ENCODE data around the gene SMIM35. TPM values are rescaled to one million over a fixed set of nuclear protein-coding genes. Genes with fewer than 3 reads are reported as not detected.
"Not testable (repeated sequence)": the region's sequence is repeated elsewhere in the genome, so short reads cannot be mapped to it uniquely, and the experiment has no call there.

SMIM35 gene
- total RNA-seq, 1 experiment from 2014 or later: not detected

DNA sequence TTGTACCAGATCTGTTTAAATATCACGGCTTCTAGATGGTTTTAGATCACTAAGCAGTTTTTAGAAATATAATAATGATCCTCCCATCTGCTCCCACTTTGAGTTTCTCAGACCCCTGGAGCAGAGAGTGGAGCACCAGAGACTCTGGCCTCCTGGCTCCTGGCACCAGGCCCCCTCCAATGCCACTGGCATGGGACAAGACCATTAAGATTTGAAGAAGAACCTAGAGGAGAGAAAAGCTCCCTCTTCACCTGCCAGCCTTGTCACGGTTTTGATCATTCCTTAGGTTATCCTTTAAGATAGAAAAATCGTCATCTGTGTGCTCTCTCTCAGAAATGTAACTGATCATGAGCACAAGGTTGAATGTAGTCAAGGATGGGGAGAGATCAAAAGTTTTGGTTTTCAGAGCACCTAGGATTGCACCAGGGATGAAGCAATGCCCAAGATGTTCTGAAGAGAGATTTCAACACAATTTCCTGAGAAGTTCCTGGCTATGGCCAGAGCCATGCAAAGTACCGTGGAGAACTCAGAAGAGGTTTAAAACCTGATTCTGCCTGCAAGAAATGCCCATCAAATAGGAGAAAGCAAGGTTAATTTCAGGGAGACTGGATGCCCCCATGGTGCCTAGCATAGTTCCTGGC, 78.4 kb downstream of the SMIM35 start:
- TF ChIP-seq, protein P1, sequence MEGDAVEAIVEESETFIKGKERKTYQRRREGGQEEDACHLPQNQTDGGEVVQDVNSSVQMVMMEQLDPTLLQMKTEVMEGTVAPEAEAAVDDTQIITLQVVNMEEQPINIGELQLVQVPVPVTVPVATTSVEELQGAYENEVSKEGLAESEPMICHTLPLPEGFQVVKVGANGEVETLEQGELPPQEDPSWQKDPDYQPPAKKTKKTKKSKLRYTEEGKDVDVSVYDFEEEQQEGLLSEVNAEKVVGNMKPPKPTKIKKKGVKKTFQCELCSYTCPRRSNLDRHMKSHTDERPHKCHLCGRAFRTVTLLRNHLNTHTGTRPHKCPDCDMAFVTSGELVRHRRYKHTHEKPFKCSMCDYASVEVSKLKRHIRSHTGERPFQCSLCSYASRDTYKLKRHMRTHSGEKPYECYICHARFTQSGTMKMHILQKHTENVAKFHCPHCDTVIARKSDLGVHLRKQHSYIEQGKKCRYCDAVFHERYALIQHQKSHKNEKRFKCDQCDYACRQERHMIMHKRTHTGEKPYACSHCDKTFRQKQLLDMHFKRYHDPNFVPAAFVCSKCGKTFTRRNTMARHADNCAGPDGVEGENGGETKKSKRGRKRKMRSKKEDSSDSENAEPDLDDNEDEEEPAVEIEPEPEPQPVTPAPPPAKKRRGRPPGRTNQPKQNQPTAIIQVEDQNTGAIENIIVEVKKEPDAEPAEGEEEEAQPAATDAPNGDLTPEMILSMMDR (conservative IDR thresholded peaks at IDR 0.05): no peak
- Histone ChIP-seq H3K9me3 (ENCODE audit: control insufficient read depth, low read depth, low read length) (no peaks in the 10 kb centered on the region), H3K23me2 (ENCODE audit: insufficient read length, low read depth, low read length, poor library complexity, severe bottlenecking) (no peaks in the 10 kb centered on the region), H3K4me2 (ENCODE audit: insufficient read depth, insufficient read length, low read length) (no peak overlapping the region), H3K4ac (ENCODE audit: low read depth, low read length) (no peak overlapping the region), H4K5ac (ENCODE audit: insufficient read length, low read depth, low read length) (no peak overlapping the region), H2AFZ (ENCODE audit: low read length) (no peak overlapping the region), H3K56ac (ENCODE audit: insufficient read length, low read depth, low read length) (no peak overlapping the region), H2BK5ac (ENCODE audit: insufficient read length, low read length) (no peak overlapping the region), H2BK15ac (ENCODE audit: low read depth, low read length) (no peak overlapping the region), H2AK5ac (ENCODE audit: insufficient read length, low read length) (no peak overlapping the region), H3K4me1 (ENCODE audit: insufficient read depth, low read length) (no peaks in the 10 kb centered on the region), H2BK120ac (ENCODE audit: low read depth, low read length, poor library complexity, severe bottlenecking) (no peak overlapping the region), H4K8ac (replicated peaks; ENCODE audit: insufficient read length, low read depth, low read length) (no peak overlapping the region), H3K18ac (ENCODE audit: insufficient read length, low read depth, low read length) (no peak overlapping the region), H3K79me2 (ENCODE audit: insufficient read depth, low read length) (no peaks in the 10 kb centered on the region), H2BK12ac (ENCODE audit: insufficient read length, low read depth, low read length) (no peak overlapping the region), H3K27me3 (ENCODE audit: insufficient read depth, low read length) (peaks cover 2% of the 10 kb centered on the region; the same call in 1 of the 2 replicates), H3T11ph (ENCODE audit: low read length) (no peak overlapping the region), H3K14ac (ENCODE audit: insufficient read depth, low read length) (no peak overlapping the region), H3K9ac (ENCODE audit: extremely low read depth, insufficient read length, low read length) (no peak overlapping the region), H3K79me1 (ENCODE audit: insufficient read depth, low read depth, low read length, poor library complexity, severe bottlenecking) (no peaks in the 10 kb centered on the region), H4K91ac (ENCODE audit: insufficient read length, low read depth, low read length) (no peak overlapping the region), H4K20me1 (ENCODE audit: control insufficient read depth, insufficient read depth, insufficient read length) (no peaks in the 10 kb centered on the region), H3K23ac (ENCODE audit: insufficient read length, low read depth, low read length) (no peak overlapping the region), H2BK20ac (ENCODE audit: low read depth, low read length, poor library complexity, severe bottlenecking) (no peak overlapping the region), H3K27ac (ENCODE audit: insufficient read length, low read depth, low read length) (no peak overlapping the region)
- Mint-ChIP-seq H3K9me3 (no peaks in the 10 kb centered on the region), H3K4me3 (no peak overlapping the region), H3K27ac (no peak overlapping the region), H3K4me1 (no peaks in the 10 kb centered on the region), H3K36me3 (ENCODE audit: insufficient read depth in 1 of 3, low read depth in 3 of 3) (no peaks in the 10 kb centered on the region), H3K27me3 (ENCODE audit: low read depth) (peaks cover 18% of the 10 kb centered on the region)
- no CpG with 5 or more reads among the region's 4 CpGs for WGBS (ENCODE audit: extremely low coverage, insufficient read length, low lambda C conversion rate)
- no peak for DNase-seq

DNA sequence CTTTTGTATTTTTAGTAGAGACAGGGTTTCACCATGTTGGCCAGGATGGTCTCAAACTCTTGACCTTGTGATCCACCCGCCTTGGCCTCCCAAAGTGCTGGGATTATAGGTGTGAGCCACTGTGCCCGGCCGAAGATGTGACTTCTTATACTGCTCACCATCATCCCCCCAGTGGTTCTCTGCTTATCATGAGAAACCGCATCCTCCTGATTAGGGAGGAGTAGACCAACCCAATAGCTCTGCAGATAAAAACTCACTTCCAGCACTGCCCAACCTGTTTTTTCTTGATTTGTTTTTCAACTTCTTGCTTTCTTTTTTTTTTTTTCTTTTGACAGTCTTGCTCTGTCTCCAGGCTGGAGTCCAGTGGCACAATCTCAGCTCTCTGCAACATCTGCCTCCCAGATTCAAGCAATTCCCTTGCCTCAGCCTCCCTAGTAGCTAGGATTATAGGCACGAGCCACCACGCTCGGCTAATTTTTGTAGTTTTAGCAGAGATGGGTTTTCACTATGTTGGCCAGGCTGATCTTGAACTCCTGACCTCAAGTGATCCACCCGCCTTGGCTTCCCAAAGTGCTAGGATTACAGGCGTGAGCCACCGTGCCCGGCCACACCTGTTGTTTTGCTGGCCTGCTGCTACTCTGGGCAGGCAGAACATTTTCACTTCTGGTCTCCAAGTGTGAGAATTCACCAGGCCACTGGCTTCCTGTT, 79.0 kb downstream of the SMIM35 start:
- not testable (repeated sequence) for H3K4me3 Mint-ChIP-seq; H3K14ac ChIP-seq (ENCODE audit: insufficient read depth, low read length); H2AK5ac ChIP-seq (ENCODE audit: insufficient read length, low read length); H3K36me3 Mint-ChIP-seq (ENCODE audit: insufficient read depth in 1 of 3, low read depth in 3 of 3); H2BK120ac ChIP-seq (ENCODE audit: low read depth, low read length, poor library complexity, severe bottlenecking); H4K8ac ChIP-seq (replicated peaks; ENCODE audit: insufficient read length, low read depth, low read length); H3K56ac ChIP-seq (ENCODE audit: insufficient read length, low read depth, low read length); H3K23ac ChIP-seq (ENCODE audit: insufficient read length, low read depth, low read length); H3K27ac ChIP-seq (ENCODE audit: insufficient read length, low read depth, low read length); H2BK12ac ChIP-seq (ENCODE audit: insufficient read length, low read depth, low read length); H3K4me1 ChIP-seq (ENCODE audit: insufficient read depth, low read length); H3K9ac ChIP-seq (ENCODE audit: extremely low read depth, insufficient read length, low read length); H4K5ac ChIP-seq (ENCODE audit: insufficient read length, low read depth, low read length); H3K9me3 ChIP-seq (ENCODE audit: control insufficient read depth, low read depth, low read length); H3K4me2 ChIP-seq (ENCODE audit: insufficient read depth, insufficient read length, low read length); H3K4me1 Mint-ChIP-seq; H3K79me2 ChIP-seq (ENCODE audit: insufficient read depth, low read length); H3K4ac ChIP-seq (ENCODE audit: low read depth, low read length); H3K23me2 ChIP-seq (ENCODE audit: insufficient read length, low read depth, low read length, poor library complexity, severe bottlenecking); H3K27me3 ChIP-seq (ENCODE audit: insufficient read depth, low read length); H2BK5ac ChIP-seq (ENCODE audit: insufficient read length, low read length); H3T11ph ChIP-seq (ENCODE audit: low read length); H3K79me1 ChIP-seq (ENCODE audit: insufficient read depth, low read depth, low read length, poor library complexity, severe bottlenecking); H4K20me1 ChIP-seq (ENCODE audit: control insufficient read depth, insufficient read depth, insufficient read length); H3K18ac ChIP-seq (ENCODE audit: insufficient read length, low read depth, low read length); DNase-seq; H2AFZ ChIP-seq (ENCODE audit: low read length); H2BK20ac ChIP-seq (ENCODE audit: low read depth, low read length, poor library complexity, severe bottlenecking); H3K27ac Mint-ChIP-seq; H4K91ac ChIP-seq (ENCODE audit: insufficient read length, low read depth, low read length); H2BK15ac ChIP-seq (ENCODE audit: low read depth, low read length); H3K9me3 Mint-ChIP-seq
- no CpG with 5 or more reads among the region's 11 CpGs for WGBS (ENCODE audit: extremely low coverage, insufficient read length, low lambda C conversion rate)
- peaks cover 21% of the 10 kb centered on the region for H3K27me3 Mint-ChIP-seq (ENCODE audit: low read depth)

Data from H9 (cell line).